ENCODE data around the gene TRPM2.
A peak's percentile ranks its signal among the peaks of the same experiment; 100 is the strongest.

Gene TRPM2

DNA sequence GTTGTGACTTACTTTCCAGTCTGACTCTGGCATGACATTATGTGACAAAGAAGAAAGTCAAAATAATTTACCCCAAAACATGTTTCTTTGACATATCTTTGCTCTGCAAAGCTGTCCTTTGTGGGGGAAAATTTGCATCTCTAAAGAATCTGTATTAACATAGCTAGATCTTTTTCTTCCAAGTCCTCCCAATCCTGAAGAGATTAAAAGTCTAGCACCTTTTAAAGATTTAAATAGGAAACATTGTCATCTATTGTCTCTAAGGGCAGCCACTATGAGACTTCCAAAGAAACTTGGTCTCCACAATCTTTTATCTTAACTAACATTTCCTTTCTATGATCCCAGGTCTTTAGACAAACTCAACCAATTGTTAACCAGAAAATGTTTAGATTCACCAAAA lies 117.9 kb downstream of the TRPM2 start:
- DNase-seq: no peak

DNA sequence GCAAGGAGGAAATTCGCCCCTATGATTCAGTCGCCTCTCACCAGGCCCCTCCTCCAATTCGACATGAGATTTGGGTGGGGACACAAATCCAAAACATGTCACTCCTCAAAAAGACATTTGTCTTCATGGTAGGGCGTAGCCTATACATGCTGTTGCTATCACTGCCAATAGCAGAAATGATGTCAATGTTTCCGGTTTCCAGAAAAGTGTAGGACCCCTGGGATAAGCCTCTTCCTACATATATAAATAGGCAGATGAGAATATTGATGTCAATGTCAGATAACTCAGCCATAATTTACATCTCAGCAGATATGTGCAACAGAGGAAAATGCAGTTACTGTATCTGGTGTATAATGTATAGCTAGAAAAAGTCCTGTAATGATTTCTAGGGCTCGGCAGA lies 118.6 kb downstream of the TRPM2 start:
- no peak for DNase-seq

DNA sequence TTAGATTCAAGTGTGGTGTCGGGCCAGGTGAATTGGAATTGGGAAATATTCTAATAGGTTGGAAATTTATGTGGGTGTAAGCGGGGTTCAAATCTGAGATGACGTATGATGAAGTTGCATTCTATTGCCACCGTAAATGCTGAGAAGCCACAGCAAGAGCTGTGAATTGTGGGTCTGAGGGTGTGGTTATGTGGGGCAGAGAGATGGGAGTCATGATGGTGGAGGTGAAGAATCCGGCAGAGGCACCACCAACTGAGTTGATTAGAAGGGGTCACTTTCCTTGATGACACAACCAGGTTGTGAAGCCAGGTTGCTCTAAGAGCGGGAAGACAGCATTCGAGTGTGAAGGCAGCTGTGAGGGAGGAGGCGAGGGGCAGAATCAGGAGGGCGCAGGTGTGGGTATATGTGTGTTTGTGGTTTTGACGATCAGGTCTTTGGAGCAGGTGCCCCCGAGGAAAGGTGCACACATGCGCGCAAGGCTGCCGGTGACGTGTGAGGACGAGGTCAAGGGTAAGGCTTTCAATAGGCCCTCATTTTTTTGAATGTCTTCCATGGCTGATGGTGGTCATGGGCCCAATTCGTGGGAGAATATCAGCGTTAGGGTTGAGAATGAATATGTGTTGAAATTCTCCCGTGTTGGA lies 120.6 kb downstream of the TRPM2 start:
- no peak for DNase-seq

DNA sequence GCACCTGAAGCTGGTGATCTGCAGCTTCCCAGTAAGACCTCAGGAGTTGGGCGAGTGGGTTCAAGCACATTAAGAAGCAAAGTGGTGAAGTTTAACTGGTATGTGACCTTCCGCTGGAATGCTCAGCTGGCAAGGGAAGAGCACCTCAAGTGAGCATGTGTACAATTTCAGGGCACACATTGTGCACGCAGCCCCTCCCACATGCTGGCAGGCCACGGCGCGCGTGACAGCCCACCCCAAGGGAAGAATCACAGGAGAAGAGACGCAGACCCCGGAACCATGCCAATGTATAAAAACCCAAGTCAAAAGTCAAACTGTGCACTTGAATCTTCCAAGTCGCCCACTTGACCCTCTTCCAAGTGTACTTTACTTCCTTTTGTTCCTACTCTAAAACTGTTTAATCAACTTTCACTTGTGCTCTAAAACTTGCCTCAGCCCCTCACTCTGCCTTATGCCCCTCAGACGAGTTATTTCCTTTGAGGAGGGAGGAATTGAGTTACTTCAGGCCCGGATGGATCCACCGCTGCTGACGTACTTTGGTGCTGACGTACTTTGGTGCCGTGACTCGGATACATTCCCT lies 121.9 kb downstream of the TRPM2 start:
- DNase-seq: no peak

DNA sequence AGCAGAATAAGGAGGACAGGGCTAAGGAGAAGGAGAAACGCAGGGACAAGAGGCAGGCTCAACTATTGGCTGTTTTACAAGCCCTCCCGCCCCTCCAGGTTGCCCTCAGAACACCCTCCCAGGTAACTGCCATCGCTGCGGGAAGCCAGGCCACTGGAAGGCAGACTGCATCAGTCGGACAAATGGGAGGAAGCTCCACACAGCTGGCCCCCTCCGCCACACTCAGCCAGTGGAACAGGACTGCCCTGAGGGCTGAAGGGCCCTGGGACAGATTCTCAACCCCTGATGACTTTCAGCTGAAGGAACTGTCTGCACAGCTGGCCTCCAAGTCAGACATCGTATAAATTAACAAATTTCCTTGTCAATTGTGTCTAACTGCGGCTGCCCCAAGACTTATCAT lies 123.7 kb downstream of the TRPM2 start:
- DNase-seq: no peak

DNA sequence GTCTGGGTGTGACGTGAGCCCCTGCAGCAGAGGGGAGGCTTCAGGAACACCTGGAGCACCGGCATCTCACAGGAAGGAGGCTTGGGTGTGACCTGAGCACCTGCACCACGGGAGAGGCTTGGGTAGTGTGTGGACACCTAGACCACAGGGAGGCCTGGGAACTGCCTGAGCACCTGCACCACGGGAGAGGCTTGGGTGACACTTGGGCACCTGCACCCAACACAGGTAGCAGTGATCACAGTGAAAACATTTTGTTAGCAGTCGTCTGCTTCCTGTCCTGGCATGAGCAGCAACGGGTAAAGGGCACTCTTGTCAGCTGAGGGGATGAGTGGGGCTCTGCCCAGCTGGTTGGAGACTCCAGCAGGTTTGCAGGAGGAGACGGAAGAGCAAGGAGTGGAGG lies 124.3 kb downstream of the TRPM2 start:
- DNase-seq: no peak

DNA sequence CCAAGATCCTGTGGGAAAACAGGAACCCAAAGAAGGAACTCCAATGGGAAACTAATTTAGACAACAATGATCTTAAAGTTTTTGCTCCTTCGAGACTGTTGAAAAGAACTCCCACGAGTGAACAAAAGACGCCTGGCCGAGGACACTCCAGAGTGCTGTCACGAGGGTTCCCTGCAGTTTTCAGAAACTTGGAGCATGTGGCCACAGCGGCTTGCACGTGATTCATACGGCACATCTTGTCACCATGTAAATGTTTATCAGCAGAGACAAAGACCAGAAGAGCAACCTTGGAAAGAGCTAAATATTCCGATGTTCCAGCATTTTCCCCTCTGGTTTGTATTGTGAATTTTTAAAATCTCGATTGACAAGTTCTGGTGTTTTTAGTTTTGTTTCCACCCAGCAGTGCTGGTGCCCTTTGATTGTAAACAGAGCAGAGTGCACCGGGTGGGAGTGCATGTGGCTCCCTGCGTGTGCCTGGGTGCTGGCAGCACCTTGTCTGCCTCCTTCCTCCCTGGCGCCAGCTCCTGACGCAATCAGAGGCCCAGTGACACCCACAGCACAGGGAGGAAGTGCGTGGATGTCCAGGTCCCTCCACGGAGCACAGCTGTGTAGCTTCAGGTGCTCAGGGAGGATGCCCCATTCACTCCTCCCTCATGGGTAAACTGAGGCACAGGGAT lies 124.8 kb downstream of the TRPM2 start:
- no peak for DNase-seq

DNA sequence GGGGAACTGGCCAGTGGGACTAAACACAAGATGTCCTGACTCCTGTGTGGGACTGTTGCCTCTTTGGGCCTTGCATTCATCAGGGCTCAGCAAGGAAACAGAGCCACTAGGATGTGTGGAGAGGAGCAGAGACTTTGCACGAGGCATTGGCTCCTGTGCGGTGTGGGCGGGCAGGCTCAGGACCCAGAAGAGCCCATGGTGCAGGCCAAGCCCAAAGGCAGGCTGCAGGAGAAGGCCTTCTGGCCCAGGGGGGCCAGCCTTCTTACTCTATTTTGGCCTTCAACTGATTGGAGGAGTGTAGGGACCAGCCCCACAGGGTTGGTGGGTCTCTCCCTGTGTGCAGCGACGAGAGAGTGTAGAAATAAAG lies 125.4 kb downstream of the TRPM2 start:
- no peak for DNase-seq

DNA sequence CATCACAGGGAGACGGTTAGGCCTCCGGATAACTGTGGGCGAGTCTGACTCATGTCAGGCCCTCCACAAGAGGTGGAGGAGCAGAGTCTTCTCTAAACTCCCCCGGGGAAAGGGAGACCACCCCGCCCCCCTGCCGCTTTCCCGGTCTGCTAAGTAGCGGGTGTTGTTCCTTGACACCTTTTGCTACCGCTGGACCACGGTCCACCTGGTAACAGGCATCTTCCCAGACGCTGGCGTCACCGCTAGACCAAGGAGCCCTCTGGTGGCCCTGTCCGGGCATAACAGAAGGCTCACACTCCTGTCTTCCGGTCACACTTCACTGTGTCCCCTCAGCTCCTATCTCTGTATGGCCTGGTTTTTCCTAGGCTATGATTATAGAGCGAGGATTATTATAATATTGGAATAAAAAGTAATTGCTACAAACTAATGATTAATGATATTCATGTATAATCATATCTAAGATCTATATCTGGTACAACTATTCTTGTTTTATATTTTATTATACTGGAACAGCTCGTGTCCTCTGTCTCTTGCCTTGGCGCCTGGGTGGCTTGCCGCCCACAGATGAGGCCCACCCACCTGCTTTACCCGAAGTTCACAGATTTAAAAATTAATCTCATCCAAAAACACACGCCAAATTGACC lies 126.3 kb downstream of the TRPM2 start:
- peak; percentile 39 for DNase-seq

DNA sequence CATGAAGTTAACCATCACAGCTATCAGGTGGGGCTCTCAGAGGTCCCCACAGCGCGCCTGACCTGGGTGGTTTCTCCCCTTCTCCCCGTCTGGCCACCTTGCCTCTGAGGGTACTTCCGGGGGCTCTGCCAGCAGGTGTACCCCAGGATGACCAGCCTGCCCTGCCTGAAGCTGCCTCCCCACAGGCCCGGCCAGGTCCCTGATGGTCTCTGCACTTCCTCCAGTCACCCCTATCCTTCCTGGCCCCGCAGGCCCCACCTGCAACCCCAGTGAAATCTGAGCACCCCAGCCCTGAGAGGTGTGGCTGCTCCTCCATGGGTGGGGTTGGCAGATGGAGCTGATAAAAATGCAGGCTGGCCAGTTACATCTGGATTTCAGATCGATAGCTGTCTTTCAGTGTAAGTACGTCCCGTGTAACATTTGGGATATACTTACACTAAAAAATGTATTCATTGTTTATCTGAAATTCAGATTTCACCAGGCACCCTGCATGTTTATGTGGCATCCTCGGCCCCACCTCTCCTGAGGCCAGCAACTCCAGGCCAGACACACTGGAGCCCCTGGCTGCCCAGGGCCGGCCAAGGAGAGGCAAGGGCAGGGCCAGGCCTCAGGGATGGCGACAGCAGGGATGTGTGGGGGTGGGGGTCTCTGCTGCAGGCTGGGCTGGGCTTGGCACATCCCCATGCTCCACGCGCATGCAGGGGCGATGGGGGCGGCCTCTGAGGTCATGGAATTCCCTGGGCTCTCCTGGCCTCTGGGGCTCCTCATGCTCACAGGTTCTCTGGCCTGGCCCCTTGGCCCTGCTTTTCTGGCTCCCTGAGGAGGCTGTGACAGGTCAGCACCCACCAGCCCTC lies 127.0 kb downstream of the TRPM2 start:
- DNase-seq: no peak

DNA sequence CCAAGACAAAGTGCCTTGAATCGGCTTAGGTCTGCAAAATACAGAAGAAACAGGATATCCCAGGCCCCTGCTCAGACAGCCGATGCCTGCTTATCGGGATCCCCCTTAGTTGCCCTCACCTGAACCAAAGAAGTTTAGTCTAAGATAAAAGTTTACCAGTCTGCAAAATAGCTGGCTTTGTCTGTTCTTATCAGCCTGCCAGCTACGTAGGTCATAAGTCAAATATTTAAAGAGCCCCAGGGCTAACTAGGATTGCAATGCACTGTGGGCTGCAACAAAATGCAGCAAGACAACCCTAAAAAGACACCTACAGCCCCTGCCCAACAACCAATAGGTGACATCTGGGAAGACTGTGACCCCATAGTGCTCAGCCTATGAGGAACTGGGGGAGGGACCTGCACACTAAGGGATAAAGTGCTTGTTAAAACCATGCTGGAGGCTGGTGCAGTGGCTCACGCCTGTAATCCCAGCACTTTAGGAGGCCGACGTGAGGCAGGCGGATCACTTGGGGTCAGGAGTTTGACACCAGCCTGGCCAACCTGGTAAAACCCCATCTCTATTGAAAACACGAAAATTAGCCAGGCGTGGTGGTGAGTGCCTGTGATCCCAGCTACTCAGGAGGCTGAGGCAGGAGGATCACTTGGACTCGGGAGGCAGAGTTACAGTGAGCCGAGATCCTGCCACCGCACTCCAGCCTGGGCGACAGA lies 129.3 kb downstream of the TRPM2 start:
- DNase-seq: no peak

DNA sequence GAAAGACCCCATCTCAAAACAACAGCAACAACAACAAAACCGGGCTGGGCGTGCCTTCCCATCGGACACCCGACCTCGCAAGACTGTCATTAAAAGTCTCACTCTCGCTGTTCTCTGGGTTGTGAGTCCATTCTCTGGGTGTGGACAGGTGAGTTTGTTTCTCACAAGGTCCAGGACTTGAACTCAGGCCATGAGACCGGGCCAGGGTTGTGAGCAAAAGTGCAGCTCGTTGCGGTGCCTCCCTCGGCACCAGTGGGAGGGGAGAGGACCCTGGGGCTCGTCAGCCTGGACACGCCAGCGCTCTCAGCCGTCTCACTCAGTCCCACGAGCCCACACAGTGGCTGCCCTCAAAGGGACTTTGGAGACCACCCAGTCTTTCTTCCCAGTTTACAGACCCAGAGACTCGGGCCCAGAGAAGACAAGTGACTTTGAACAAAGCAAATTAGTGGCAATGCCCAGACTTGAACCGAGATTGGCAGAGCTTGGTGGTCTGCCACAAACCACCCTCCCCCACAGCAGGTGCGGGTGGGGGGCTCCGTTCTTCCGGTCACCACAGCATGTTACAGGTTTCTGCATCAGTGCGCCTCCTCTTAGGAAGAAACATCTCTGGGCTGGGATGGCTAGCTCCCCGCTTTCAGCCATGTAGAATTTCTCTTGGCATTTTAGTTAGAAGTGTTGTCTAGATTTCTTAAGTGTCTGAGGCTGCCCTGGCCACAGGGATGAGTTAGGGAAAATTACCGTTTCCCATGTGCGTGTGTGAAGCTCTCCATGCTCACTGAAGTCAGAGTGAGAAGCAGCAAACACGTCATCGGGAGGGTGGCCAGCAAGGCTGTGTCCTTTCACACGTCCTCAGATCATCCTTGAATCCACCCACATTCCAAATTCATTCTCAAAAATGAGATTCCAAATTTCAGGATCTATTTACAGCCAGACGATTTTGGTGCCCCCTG lies 130.1 kb downstream of the TRPM2 start:
- no peak for DNase-seq

DNA sequence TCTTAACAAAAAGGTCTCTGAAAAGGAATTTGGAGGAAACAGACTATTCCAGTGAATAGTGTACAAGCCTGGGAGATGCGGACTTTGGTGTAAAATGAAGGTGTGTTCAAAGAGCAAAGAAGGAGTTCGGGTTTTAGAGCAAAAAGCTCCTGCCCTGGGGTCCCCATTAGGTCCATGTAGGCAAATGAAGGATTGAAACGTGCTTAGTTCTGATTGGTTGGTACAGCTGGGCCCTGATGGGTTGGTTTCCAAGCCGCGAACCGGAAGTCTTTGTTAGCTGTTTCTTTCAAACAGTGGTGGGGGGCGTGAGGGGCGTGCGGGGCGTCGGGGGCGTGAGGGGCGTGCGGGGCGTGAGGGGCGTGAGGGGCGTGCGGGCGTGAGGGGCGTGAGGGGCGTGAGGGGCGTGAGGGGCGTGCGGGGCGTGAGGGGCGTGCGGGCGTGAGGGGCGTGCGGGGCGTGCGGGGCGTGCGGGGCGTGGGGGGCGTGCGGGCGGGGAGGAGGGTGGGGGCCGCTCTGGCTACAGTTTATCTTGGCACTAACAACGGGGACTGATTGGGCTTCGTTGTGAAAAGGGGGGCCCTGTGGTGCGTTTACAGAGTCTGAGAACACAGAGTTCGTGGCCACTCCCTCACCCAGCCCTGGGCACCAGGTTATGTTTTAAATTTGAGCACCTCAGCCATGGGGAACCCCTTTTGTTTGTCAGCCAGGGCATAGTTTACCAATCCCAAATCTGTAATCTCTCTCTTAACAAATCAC lies 131.3 kb downstream of the TRPM2 start:
- DNase-seq: no peak

DNA sequence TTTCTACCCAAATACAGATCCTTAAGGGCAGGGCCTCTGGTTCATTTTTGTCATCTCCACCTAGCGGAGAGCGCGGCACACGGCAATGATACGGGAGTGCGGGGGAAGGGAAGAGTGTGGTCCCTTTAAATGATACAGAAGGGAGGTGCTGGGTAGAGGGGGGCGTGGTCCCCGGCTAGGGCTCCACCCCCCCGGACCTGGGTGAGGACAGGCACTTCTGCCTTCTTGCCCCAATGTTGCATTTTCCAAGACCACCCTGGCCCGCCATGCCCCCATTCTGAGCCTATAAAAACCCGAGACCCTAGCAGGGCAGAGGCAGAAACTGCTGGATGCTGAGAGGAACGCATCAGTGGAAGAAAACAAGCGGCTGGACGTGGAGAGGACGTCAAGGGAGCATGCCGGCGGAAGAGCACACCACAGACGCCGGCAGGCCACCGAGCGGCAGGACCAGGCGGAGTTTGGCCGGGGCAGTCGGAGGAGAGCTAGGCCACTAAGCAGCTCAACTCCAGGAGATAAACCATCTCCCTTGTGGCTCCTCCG lies 131.9 kb downstream of the TRPM2 start:
- peak; percentile 23 for DNase-seq

DNA sequence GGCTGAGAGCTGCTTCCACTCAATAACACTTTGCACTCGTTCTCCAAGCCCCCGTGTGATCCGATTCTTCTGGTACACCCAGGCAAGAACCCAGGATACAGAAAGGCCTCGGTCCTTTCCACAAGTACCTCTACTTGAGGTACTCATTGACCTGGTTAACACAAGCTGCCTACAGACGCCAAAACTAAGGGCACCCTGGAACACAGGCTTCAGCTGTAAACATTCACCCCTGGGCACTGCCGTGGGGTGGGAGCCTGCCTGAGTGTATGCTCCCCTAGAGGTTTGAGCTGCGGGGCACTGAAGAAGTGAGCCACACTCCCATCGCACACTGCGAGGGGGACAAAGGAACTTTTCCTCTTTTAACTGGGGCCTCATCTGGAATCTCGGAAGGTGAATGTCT lies 132.4 kb downstream of the TRPM2 start:
- DNase-seq: no peak

DNA sequence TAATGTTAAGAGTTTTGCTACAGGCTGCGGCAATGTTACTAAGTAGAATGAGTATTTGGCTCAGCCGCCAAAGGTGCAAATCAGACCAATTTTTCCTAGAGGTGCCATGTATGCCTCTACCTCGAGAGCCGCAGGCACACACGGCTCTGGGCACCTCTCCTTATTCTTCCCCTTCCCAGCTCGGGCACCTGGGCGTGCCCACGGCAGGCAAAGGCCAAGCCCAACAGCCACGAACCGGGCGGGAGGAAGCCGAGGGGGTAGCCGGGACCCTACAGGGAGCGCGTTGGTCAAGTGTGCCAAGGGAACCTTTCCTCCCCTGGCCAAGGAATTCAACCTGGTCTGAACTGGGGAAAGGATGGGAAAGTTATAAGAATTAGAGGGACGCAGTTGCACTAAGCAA lies 132.9 kb downstream of the TRPM2 start:
- DNase-seq: no peak

DNA sequence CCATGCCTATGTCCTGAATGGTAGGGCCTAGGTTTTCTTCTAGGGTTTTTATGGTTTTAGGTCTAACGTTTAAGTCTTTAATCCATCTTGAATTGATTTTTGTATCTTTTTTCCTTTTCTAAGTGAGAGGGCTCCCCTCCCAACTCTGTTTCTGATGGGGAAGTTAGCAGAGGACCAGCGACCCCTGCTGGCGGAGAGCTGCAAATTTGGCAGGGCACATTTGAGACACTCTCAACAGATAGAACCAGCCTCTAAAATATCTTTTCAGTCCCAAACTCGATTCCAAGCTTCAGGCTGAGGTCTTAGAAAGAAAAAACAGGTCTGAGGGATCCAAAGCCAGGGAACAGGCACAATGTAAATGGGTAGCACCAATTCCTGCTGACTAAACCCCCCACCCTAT lies 134.4 kb downstream of the TRPM2 start:
- peak; percentile 20 for DNase-seq

DNA sequence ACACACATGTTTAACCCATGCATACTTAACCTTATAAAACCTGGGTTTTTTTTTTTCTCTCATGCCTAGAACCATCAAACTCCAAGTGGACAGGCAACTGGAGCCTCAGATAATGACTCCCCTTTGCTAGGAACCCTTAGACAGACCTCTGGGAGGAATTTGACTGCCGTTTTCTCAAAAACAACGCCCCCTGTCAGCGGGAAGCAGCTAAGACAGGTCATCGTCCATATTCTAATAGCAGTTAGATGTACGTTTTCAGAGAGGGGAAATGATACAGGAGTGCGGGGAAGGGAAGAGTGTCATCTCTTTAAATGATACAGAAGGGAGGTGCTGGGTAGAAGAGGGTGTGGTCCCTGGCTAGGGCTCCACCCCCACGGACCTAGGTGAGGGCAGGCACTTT lies 136.5 kb downstream of the TRPM2 start:
- DNase-seq: no peak

DNA sequence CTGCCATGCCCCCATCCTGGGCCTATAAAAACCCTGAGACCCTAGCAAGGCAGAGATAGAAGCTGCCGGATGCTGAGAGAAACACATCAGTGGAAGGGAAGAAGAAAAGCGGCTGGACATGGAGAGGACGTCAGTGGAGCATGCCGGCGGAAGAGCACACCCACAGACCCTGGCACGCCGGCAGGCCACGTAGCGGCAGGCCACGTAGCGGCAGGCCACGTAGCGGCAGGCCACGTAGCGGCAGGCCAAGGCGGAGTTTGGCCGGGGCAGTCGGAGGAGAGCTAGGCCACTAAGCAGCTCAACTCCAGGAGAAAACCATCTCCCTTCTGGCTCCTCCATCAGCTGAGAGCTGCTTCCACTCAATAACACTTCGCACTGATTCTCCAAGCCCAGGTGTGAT lies 137.0 kb downstream of the TRPM2 start:
- no peak for DNase-seq

DNA sequence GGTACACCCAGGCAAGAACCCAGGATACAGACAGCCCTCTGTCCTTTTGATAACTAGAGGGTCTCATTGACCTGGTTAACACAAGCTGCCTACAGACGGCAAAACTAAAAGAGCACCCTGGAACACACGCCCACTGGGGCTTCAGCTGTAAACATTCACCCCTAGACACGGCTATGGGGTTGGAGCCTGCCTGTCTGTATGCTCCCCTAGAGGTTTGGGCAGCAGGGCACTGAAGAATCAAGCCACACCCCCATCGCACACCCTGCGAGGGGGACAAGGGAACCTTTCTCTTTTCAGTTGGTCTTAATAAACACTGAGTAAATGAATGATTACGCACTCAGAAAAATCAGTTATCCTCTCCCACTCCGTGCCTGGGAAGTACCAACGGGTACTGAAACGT lies 137.4 kb downstream of the TRPM2 start:
- no peak for DNase-seq
